ENCODE results near the gene PASK. TPM values are rescaled to one million over a fixed set of nuclear protein-coding genes. Genes with fewer than 3 reads are reported as not detected.

Gene PASK
- total and polyA plus RNA-seq, 9 of the 15 experiments (the other 6 are each of a cell fraction or from before 2014, with no cell fraction given) = 1.5 to 30.3 (median 9.9) TPM

DNA sequence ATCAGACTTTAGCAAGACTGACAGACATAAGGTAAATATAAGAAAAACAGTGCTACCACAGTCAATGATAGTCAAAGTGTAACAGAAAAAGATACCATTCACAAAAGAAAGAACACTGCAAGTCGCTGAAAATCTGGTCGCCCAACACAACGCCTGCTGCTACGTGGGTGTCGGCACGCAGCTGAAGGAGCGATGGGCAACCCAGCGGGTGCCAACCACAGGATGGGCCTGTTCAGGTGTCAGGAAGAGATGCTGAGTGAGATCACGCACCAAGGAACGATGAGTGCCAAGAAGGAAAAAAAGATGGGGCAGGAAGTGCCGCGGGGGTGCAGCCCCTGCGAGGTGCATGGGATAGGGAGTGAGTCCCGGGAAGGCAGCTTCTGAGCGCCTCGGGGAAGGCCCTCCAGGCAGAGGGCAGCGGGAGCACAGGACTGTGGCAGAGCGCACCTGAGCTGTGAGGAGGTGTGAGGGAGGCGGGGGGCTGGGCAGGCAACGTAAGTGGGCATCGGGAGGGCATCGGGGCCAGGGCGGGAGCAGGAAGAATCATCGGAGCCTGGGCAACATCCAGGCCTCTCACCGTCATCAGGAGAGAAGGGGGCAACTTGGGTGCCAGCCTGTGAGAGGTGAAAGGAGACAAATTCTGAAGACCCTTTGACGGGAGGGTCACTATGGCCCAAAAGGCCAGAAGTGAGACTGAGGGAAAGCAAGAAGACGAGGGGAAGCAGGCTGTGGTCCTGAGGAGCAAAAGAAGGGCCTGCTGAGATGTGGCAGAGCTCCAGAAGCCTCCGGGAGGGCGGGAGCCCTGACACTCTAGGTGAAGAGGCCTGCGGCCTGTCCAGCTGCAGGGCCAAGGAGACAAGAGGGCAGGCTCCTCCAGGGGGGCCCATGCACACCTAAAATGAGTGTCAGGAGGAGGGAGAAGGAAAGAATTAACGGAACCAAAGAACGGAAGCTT, 32.4 kb downstream of the PASK start (continued):
- TF ChIP-seq, protein P1, sequence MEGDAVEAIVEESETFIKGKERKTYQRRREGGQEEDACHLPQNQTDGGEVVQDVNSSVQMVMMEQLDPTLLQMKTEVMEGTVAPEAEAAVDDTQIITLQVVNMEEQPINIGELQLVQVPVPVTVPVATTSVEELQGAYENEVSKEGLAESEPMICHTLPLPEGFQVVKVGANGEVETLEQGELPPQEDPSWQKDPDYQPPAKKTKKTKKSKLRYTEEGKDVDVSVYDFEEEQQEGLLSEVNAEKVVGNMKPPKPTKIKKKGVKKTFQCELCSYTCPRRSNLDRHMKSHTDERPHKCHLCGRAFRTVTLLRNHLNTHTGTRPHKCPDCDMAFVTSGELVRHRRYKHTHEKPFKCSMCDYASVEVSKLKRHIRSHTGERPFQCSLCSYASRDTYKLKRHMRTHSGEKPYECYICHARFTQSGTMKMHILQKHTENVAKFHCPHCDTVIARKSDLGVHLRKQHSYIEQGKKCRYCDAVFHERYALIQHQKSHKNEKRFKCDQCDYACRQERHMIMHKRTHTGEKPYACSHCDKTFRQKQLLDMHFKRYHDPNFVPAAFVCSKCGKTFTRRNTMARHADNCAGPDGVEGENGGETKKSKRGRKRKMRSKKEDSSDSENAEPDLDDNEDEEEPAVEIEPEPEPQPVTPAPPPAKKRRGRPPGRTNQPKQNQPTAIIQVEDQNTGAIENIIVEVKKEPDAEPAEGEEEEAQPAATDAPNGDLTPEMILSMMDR (IDR thresholded peaks at IDR 0.05 in 2 of 3, conservative IDR thresholded peaks at IDR 0.05 in 1 of 3; ENCODE audit: insufficient read depth in 2 of 3, low read depth in 1 of 3, low read length in 3 of 3) = no peak
- TF ChIP-seq NONO (IDR thresholded peaks at IDR 0.05; ENCODE audit: low read depth in 2 of 2, low read length in 1 of 2) (no peak), ZNF316 (IDR thresholded peaks at IDR 0.05) (no peak), ZNF79 (CRISPR knock-in tag; IDR thresholded peaks at IDR 0.05; ENCODE audit: low read depth) (no peak), PTRF (tag; IDR thresholded peaks at IDR 0.05) (no peak)
- TF ChIP-seq, protein P2, sequence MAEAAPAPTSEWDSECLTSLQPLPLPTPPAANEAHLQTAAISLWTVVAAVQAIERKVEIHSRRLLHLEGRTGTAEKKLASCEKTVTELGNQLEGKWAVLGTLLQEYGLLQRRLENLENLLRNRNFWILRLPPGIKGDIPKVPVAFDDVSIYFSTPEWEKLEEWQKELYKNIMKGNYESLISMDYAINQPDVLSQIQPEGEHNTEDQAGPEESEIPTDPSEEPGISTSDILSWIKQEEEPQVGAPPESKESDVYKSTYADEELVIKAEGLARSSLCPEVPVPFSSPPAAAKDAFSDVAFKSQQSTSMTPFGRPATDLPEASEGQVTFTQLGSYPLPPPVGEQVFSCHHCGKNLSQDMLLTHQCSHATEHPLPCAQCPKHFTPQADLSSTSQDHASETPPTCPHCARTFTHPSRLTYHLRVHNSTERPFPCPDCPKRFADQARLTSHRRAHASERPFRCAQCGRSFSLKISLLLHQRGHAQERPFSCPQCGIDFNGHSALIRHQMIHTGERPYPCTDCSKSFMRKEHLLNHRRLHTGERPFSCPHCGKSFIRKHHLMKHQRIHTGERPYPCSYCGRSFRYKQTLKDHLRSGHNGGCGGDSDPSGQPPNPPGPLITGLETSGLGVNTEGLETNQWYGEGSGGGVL (CRISPR knock-in tag; IDR thresholded peaks at IDR 0.05) = no peak
